ENCODE measurements around the gene TMEM212.

Gene TMEM212

DNA sequence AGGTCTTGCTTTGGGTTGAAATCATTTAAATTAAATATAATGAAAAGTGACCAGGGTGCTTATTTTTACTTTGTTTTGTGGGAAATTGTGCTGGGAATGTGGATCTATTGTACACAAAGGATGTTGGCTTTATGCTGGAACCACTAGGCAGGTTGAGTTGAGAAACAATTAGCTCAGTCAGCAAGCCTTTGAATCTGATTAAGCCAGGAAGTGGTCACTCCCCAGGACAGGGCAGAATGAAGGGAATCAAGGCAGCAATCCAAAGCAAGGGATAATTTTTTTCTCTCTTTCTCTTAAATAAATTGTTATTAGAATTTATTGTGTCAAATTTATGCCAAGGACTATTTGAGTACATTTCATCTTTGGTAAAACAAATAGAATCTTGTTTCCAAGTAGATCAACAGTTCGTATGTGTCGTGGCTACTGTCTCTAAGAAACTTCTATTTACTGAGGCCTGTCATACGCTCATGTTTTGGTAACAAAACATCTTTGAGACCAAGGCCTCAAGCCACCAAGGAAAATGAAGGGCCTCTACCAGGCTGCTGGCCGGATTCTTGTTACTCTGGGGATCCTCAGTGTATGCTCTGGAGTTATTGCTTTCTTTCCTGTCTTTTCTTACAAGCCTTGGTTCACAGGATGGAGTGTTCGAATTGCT lies at the start of gene TMEM212:
TSS of gene TMEM212 (plus strand) at position 486 of the 655 bp plus-strand sequence. CDS start at position 521, 35 bp downstream.
- DNase-seq: no peak

- DNase-seq: no peak
Measured at GRCh38 chr3:171796625-171797264, 46.4 kb upstream of the TMEM212 start.

DNA sequence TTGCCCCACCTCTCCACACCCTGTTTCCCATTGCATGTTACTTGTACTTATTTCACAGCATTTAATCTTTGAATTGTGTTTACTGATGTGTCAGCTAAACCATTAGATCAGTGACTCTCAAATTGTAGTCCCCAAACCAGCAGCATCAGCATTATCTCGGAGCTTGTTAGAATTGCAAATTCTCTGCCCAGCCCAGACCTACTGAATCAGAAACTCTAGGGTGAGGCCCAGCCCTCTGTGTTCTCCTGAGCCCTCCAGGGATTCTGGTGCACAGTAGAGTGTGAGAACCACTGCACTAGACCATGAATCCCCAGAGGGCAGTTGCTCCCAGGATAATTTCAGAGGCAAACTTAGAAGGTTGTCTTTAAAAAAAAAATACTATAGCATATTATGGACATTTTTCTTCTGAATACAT lies 45.9 kb upstream of the TMEM212 start:
- no peak for DNase-seq

GRCh38 chr3:171797873-171798272 lies 45.3 kb upstream of the TMEM212 start:
- DNase-seq: no peak

DNA sequence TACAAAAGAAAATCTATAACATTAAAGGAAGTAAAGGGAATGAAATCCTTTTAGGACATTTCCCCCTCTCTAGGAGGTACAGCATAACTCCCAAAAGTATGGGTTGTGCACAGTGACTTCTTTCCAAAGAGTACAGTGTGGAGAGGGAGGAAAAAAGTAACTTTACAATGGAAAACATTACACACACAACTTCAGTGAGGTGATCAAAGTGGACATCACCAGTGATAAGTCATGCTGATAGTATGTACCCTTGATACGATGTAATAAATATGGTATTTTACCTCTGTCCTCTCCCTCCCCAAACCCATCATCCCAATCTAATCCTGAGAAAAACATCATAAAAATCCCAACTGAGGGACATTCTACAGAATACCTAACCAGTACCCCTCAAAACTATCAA lies 43.6 kb upstream of the TMEM212 start:
- no peak for DNase-seq

DNA sequence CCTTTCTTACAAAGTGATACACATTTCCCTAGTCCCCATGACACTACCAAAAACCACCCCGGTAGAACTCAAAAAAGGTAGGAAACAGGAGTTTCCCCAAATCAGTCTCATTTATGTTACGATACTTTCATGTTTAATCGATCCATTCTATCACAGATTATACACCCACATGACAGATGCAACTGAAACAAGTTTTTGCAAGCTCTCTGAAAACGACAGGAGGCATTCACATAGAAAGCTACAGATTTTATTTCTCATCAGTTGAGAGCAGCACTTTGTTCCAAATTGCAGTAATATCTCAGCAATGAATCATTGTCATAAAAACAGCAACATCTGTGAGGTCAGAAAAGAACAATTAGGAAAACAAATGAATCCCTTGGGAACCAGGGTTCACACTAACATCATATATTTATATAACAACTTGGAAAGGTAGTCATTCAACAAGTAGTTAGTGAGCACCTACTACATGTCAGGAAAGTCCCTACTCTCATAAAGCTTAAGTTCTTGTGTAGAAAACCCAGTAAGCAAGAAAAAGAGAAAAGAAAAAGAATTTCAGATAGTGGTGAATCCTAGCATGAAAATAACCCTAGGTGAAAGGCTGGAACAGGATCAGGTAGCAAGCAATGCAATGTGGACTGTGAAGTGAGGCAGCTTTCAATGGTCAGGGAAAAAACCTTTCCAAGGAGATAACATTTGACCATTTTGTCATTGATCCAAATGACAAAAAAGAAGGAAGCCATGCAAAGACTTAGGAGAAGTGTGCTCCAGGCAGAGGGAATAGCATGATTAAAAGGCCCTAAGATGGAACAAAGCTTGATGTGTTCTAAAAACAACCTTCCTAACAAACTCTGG lies 41.2 kb upstream of the TMEM212 start:
- no peak for DNase-seq

- no peak for DNase-seq
Measured at GRCh38 chr3:171802590-171802956, 40.6 kb upstream of the TMEM212 start.

- DNase-seq: no peak
Measured at GRCh38 chr3:171803044-171803443, 40.1 kb upstream of the TMEM212 start.

DNA sequence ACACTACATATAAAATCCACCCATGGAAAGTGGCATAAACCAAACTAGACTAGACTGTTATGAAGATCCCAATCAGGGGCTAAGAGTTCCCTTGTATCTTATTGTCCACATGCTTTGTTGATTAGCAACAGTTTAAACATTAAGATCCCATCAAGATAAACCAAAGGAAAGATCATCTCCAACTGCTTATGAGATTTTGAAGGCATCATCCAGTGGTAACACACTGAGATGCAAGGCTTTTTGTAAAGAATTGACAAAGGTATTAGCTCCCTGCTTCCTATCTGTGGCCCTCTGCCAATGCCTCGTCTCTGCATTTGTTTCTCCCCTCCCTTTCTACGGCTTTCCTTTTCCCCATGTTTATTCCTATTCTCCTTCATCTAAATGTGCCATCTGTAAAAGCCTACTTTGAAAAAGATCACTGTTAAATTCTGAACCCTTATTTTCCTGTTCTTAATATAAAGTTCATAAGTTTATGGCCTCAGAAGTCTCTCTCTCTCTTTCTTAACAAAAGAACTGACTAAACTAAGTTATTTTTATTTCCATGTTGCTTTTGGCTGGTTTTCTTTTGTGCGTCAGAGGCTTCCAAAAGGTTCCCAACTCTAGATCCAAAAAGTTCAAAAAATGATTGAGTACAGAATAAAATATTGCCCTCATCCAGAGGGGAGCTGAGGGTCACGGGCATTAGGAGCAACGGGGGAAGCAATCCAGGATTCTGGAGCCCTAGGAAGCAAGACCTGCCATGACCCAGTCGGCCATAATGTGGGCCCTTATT lies 38.3 kb upstream of the TMEM212 start:
- DNase-seq: no peak

DNA sequence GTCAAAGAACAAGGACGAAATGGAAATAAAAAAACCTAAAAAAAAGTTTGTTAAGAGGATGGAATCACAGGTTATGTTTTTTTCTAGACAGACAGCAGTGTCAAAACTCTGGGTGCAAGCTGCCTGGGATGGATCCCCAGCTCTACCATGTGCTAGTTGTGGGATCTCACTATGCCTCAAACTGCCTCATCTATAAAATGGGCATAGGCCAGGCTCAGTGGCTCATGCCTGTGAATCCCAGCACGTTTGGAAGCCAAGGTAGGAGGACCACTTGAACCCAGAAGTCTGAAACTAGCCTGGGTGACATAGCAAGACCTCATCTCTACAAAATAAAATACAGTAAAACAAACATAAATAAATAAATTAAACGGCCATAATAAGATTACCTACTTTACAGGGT lies 37.5 kb upstream of the TMEM212 start:
- no peak for DNase-seq

GRCh38 chr3:171806200-171807128 lies 36.7 kb upstream of the TMEM212 start:
- peak; percentile 72 for DNase-seq

DNA sequence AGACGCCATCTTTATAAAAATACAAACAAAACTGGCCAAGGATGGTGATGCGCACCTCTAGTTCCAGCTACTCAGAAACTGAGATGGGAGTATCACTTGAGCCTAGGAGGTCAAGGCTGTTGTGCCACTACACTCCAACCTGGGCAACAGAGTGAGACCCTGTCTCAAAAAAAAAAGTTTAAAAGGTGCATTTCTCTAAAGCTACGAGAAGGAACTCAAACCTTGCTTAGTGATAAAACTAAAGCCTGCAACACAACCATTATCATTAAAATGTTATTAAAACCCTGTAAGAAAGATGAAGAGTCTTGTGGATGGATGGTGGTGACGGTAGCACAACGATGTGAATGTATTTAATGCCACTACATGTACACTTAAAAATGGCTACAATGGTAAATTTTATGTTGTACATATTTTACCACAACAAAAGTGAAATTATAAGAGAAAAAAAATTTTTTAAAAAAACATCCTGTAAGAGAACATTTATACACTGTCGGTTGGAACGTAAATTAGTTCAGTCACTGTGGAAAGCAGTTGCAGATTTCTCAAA lies 35.9 kb upstream of the TMEM212 start:
- no peak for DNase-seq

DNA sequence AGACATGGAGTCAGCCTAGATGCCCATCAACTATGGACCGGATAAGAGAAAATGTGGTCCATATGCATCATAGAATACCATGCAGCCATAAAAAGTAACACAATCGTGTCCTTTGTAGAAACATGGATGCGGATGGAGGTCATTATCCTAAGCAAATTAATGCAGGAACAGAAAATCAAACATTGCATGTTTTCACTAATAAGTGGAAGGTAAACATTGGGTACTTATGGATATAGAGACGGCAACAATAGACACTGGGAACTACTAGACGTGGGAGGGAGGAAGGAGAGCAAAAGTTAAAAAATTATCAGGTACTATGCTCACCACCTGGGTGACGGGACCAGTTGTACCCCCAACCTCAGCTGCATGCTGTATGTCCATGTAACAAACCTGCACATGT lies 35.3 kb upstream of the TMEM212 start:
- DNase-seq: no peak

GRCh38 chr3:171809611-171809860 lies 33.6 kb upstream of the TMEM212 start:
- DNase-seq: no peak

GRCh38 chr3:171809861-171810628 lies 33.1 kb upstream of the TMEM212 start, which contains the start of gene PLD1:
TSS of gene PLD1 (minus strand) at chr3:171810483. CDS start at chr3:171738051, 72,432 bp downstream.
- peak; percentile 89 for DNase-seq

- no peak for DNase-seq
Measured at GRCh38 chr3:171810629-171811294, 32.4 kb upstream of the TMEM212 start.

- peak; percentile 95 for DNase-seq
Measured at GRCh38 chr3:171811295-171811912, 31.7 kb upstream of the TMEM212 start.

GRCh38 chr3:171811913-171812335 lies 31.2 kb upstream of the TMEM212 start:
- no peak for DNase-seq

GRCh38 chr3:171812811-171813210 lies 30.3 kb upstream of the TMEM212 start:
- no peak for DNase-seq

All from suppressor macrophage treated with lipopolysaccharide for 4 hours (primary cell).